IPS-18c (cell line): ENCODE results near the gene TRIB2.

Source experiments
- H3K4me3 ChIP-seq: 2 replicates; pipeline ENCODE4 v1.7.0; 2013; ENCODE audit warnings: low read depth, mild to moderate bottlenecking, low read length, moderate library complexity; ENCODE audit not compliant: insufficient read depth
- H3K9me3 ChIP-seq: one replicate; pipeline ENCODE4 v1.6.1; 2013; ENCODE audit warnings: mild to moderate bottlenecking, low read length, moderate library complexity; ENCODE audit not compliant: control insufficient read depth, insufficient read depth

The TRIB2 gene

GRCh38 chr2:12688893-12689292, 27.8 kb upstream of the TRIB2 start:
- H3K4me3 ChIP-seq: no peak overlapping the region
- no peaks in the 10 kb centered on the region for H3K9me3 ChIP-seq

- H3K9me3 ChIP-seq: no peaks in the 10 kb centered on the region
- no peak overlapping the region for H3K4me3 ChIP-seq
Observed at GRCh38 chr2:12693509-12693908, 23.2 kb upstream of the TRIB2 start.

- no peaks in the 10 kb centered on the region for H3K9me3 ChIP-seq
Observed at GRCh38 chr2:12694990-12695774, 21.6 kb upstream of the TRIB2 start.

GRCh38 chr2:12697617-12698016, 19.1 kb upstream of the TRIB2 start:
- Histone ChIP-seq H3K4me3 (no peak overlapping the region), H3K9me3 (no peaks in the 10 kb centered on the region)

More at GRCh38 chr2:12694990-12695774, 21.6 kb upstream of the TRIB2 start:
- H3K4me3 ChIP-seq: no peak overlapping the region

GRCh38 chr2:12700989-12701388, 15.7 kb upstream of the TRIB2 start:
- H3K9me3 ChIP-seq: no peaks in the 10 kb centered on the region
- H3K4me3 ChIP-seq: no peak overlapping the region

- no peaks in the 10 kb centered on the region for H3K9me3 ChIP-seq
- H3K4me3 ChIP-seq: no peak overlapping the region
Observed at GRCh38 chr2:12701786-12702167, 15.0 kb upstream of the TRIB2 start.

- no peak overlapping the region for H3K4me3 ChIP-seq
Observed at GRCh38 chr2:12702168-12703121, 14.3 kb upstream of the TRIB2 start.

GRCh38 chr2:12704378-12704777, 12.4 kb upstream of the TRIB2 start:
- Histone ChIP-seq H3K9me3 (no peaks in the 10 kb centered on the region), H3K4me3 (no peak overlapping the region)

More at GRCh38 chr2:12702168-12703121, 14.3 kb upstream of the TRIB2 start:
- H3K9me3 ChIP-seq: no peaks in the 10 kb centered on the region

- H3K9me3 ChIP-seq: peaks cover under 1% of the 10 kb centered on the region
- H3K4me3 ChIP-seq: no peak overlapping the region
Observed at GRCh38 chr2:12705230-12705629, 11.5 kb upstream of the TRIB2 start.

GRCh38 chr2:12705742-12706141, 11.0 kb upstream of the TRIB2 start:
- H3K4me3 ChIP-seq: no peak overlapping the region

GRCh38 chr2:12708508-12709206, 8.1 kb upstream of the TRIB2 start:
- peaks cover 2% of the 10 kb centered on the region for H3K9me3 ChIP-seq
- H3K4me3 ChIP-seq: no peak overlapping the region

More at GRCh38 chr2:12705742-12706141, 11.0 kb upstream of the TRIB2 start:
- H3K9me3 ChIP-seq: peaks cover 2% of the 10 kb centered on the region

GRCh38 chr2:12709207-12709522, 7.6 kb upstream of the TRIB2 start:
- Histone ChIP-seq H3K4me3 (no peak overlapping the region), H3K9me3 (peaks cover 2% of the 10 kb centered on the region)

GRCh38 chr2:12710301-12710700, 6.4 kb upstream of the TRIB2 start:
- no peak overlapping the region for H3K4me3 ChIP-seq

GRCh38 chr2:12711339-12711738, 5.4 kb upstream of the TRIB2 start:
- H3K9me3 ChIP-seq: peaks cover 2% of the 10 kb centered on the region
- no peak overlapping the region for H3K4me3 ChIP-seq

More at GRCh38 chr2:12710301-12710700, 6.4 kb upstream of the TRIB2 start:
- peaks cover 2% of the 10 kb centered on the region for H3K9me3 ChIP-seq

- peaks cover 2% of the 10 kb centered on the region for H3K9me3 ChIP-seq
- no peak overlapping the region for H3K4me3 ChIP-seq
Observed at GRCh38 chr2:12712881-12713280, 3.9 kb upstream of the TRIB2 start.

- Histone ChIP-seq H3K4me3 (no peak overlapping the region), H3K9me3 (peaks cover 2% of the 10 kb centered on the region)
Observed at GRCh38 chr2:12714391-12715221, 2.1 kb upstream of the TRIB2 start.
